H9 (cell line): ENCODE results near the gene SNAI3. TPM values are rescaled to one million over a fixed set of nuclear protein-coding genes. Genes with fewer than 3 reads are reported as not detected.
A peak's percentile ranks its signal among the peaks of the same experiment; 100 is the strongest.

Experiments
- DNase-seq: peaks from one replicate; pipeline ENCODE4 v3.0.0-alpha.2; 2017
- H2AFZ ChIP-seq: one replicate; pipeline ENCODE4 v1.6.1; 2013; ENCODE audit warnings: mild to moderate bottlenecking, low read length, control low read depth, moderate library complexity
- H2AK5ac ChIP-seq: 2 replicates; pipeline ENCODE4 v1.6.1; 2013; ENCODE audit warnings: low read length, control low read depth, mixed read lengths; ENCODE audit not compliant: insufficient read length
- H2BK120ac ChIP-seq: one replicate; pipeline ENCODE4 v1.6.1; 2013; ENCODE audit warnings: low read depth, mild to moderate bottlenecking, low read length, control low read depth, inconsistent platforms; ENCODE audit not compliant: poor library complexity, severe bottlenecking
- H2BK12ac ChIP-seq: 2 replicates; pipeline ENCODE4 v1.6.1; 2013; ENCODE audit warnings: low read length, control low read depth, mixed read lengths, low read depth; ENCODE audit not compliant: insufficient read length
- H2BK15ac ChIP-seq: 2 replicates; pipeline ENCODE4 v1.6.1; 2013; ENCODE audit warnings: low read depth, low read length, control low read depth
- H2BK20ac ChIP-seq: one replicate; pipeline ENCODE4 v1.6.1; 2013; ENCODE audit warnings: low read depth, mild to moderate bottlenecking, low read length, control low read depth, inconsistent platforms; ENCODE audit not compliant: poor library complexity, severe bottlenecking
- H2BK5ac ChIP-seq: 2 replicates; pipeline ENCODE4 v1.6.1; 2013; ENCODE audit warnings: low read length, control low read depth, mixed read lengths; ENCODE audit not compliant: insufficient read length
- H3K14ac ChIP-seq: 2 replicates; pipeline ENCODE4 v1.6.1; 2013; ENCODE audit warnings: low read length, control low read depth; ENCODE audit not compliant: insufficient read depth
- H3K18ac ChIP-seq: 2 replicates; pipeline ENCODE4 v1.6.1; 2013; ENCODE audit warnings: low read depth, mild to moderate bottlenecking, mixed read lengths, low read length, control low read depth; ENCODE audit not compliant: insufficient read length
- H3K23ac ChIP-seq: 2 replicates; pipeline ENCODE4 v1.6.1; 2013; ENCODE audit warnings: low read length, control low read depth, mixed read lengths, low read depth; ENCODE audit not compliant: insufficient read length
- H3K23me2 ChIP-seq: 2 replicates; pipeline ENCODE4 v1.6.1; 2013; ENCODE audit warnings: low read depth, mild to moderate bottlenecking, mixed read lengths, low read length, control low read depth; ENCODE audit not compliant: insufficient read length, poor library complexity, severe bottlenecking
- H3K27ac ChIP-seq: 2 replicates; pipeline ENCODE4 v1.5.1; 2013; ENCODE audit warnings: low read length, control low read depth, mixed read lengths, low read depth; ENCODE audit not compliant: insufficient read length
- H3K27me3 ChIP-seq: 2 replicates; pipeline ENCODE4 v1.6.1; 2013; ENCODE audit warnings: low read length, control low read depth, inconsistent platforms; ENCODE audit not compliant: insufficient read depth
- H3K4ac ChIP-seq: 2 replicates; pipeline ENCODE4 v1.6.1; 2013; ENCODE audit warnings: low read depth, mild to moderate bottlenecking, control low read depth, inconsistent platforms, low read length, moderate library complexity
- H3K4me1 ChIP-seq: 2 replicates; pipeline ENCODE4 v1.6.1; 2013; ENCODE audit warnings: low read length, control low read depth, inconsistent platforms; ENCODE audit not compliant: insufficient read depth
- H3K4me2 ChIP-seq: 2 replicates; pipeline ENCODE4 v1.6.1; 2013; ENCODE audit warnings: low read length, control low read depth, mixed read lengths; ENCODE audit not compliant: insufficient read length, insufficient read depth
- H3K56ac ChIP-seq: 2 replicates; pipeline ENCODE4 v1.6.1; 2013; ENCODE audit warnings: low read depth, mild to moderate bottlenecking, mixed read lengths, low read length, control low read depth; ENCODE audit not compliant: insufficient read length
- H3K79me1 ChIP-seq: 2 replicates; pipeline ENCODE4 v1.6.1; 2013; ENCODE audit warnings: low read depth, mild to moderate bottlenecking, moderate library complexity, low read length, control low read depth, inconsistent platforms; ENCODE audit not compliant: insufficient read depth, poor library complexity, severe bottlenecking
- H3K79me2 ChIP-seq: 2 replicates; pipeline ENCODE4 v1.6.1; 2013; ENCODE audit warnings: low read length, control low read depth, inconsistent platforms; ENCODE audit not compliant: insufficient read depth
- H3K9ac ChIP-seq: 2 replicates; pipeline ENCODE4 v1.6.1; 2013; ENCODE audit warnings: low read length, control low read depth, mixed read lengths; ENCODE audit not compliant: insufficient read length; ENCODE audit errors: extremely low read depth
- H3K9me3 ChIP-seq: one replicate; pipeline ENCODE4 v1.6.1; 2013; ENCODE audit warnings: low read depth, low read length, inconsistent platforms; ENCODE audit not compliant: control insufficient read depth
- H3T11ph ChIP-seq: one replicate; pipeline ENCODE4 v1.6.1; 2013; ENCODE audit warnings: mild to moderate bottlenecking, low read length, control low read depth, inconsistent platforms
- H4K20me1 ChIP-seq: one replicate; pipeline ENCODE4 v1.6.1; 2013; ENCODE audit not compliant: control insufficient read depth, insufficient read length, insufficient read depth
- H4K5ac ChIP-seq: 2 replicates; pipeline ENCODE4 v1.6.1; 2013; ENCODE audit warnings: low read depth, mild to moderate bottlenecking, mixed read lengths, low read length, control low read depth; ENCODE audit not compliant: insufficient read length
- H4K8ac ChIP-seq: replicated peaks from 2 replicates; pipeline ENCODE4 v1.6.1; 2013; ENCODE audit warnings: low read length, control low read depth, mixed read lengths, low read depth; ENCODE audit not compliant: insufficient read length
- H4K91ac ChIP-seq: 2 replicates; pipeline ENCODE4 v1.6.1; 2013; ENCODE audit warnings: low read depth, mild to moderate bottlenecking, moderate library complexity, mixed read lengths, low read length, control low read depth; ENCODE audit not compliant: insufficient read length
- H3K27ac Mint-ChIP-seq, 3 experiments: 2 replicates in 2 of 3; 3 replicates in 1 of 3; pipeline ENCODE4 v1.8.0; 2020 to 2021; ENCODE audit warnings: mixed read lengths in 3 of 3, mild to moderate bottlenecking in 1 of 3, moderate library complexity in 1 of 3
- H3K27me3 Mint-ChIP-seq: 2 replicates; pipeline ENCODE4 v1.8.0; 2021; ENCODE audit warnings: low read depth, mild to moderate bottlenecking, moderate library complexity, mixed read lengths
- H3K36me3 Mint-ChIP-seq, 3 experiments: 2 replicates in 2 of 3; 3 replicates in 1 of 3; pipeline ENCODE4 v1.8.0; 2020 to 2021; ENCODE audit warnings: low read depth in 3 of 3, mixed read lengths in 3 of 3; ENCODE audit not compliant: insufficient read depth in 1 of 3
- H3K4me1 Mint-ChIP-seq, 2 experiments: 2 replicates each; pipeline ENCODE4 v1.8.0; 2020; ENCODE audit warnings: mixed read lengths in 2 of 2
- H3K4me3 Mint-ChIP-seq, 2 experiments: 2 replicates in 1 of 2; 3 replicates in 1 of 2; pipeline ENCODE4 v1.8.0; 2020 to 2021; ENCODE audit warnings: mild to moderate bottlenecking in 2 of 2, mixed read lengths in 2 of 2, moderate library complexity in 1 of 2
- H3K9me3 Mint-ChIP-seq, 2 experiments: 2 replicates in 1 of 2; 3 replicates in 1 of 2; pipeline ENCODE4 v1.8.0; 2020; ENCODE audit warnings: mild to moderate bottlenecking in 2 of 2, mixed read lengths in 2 of 2, moderate library complexity in 1 of 2
- WGBS: extraction: QIAGEN DNeasy Blood & Tissue Kit; methylation state at CpG from one replicate; pipeline ENCODE4 v1.1.7; 2013; ENCODE audit warnings: missing lambda C conversion rate, low lambda C conversion rate, mixed read lengths; ENCODE audit not compliant: insufficient read length; ENCODE audit errors: extremely low coverage; 5-methylcytosine and 5-hydroxymethylcytosine counted together
- total RNA-seq: library from RNA; stranded (reverse); gene quantifications from 2 replicates; pipeline ENCODE4 v1.2.1, GENCODE V29; 2021
- TF ChIP-seq, protein P1 (sequence below): fragments of 200-600 bp; sonication (generic); conservative IDR thresholded peaks from 3 replicates; pipeline ENCODE4 v1.8.0; 2021; ENCODE audit warnings: antibody characterized with exemption, mild to moderate bottlenecking

SNAI3 gene
- total RNA-seq, 1 experiment from 2014 or later = 3.2 TPM

DNA sequence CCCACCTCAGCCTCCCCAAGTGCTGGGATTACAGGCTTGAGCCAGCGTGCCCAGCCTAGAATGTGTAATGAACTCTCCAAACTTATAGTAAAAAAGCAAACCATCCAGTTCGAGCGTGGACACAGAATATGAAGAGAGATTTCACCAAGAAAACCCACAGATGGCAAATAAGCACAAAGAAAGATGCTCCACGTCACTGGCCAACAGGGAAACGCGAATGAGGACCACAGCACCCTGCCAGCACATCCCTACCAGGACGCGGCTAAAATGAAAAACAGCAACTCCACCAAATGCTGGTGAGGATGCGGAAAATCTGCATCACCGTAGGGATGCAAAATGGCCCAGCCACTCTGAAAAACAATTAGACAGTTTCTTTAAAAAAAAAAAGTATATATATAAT is 24.8 kb downstream of the SNAI3 start:
- H3K27ac ChIP-seq = no peak overlapping the region
- H3T11ph ChIP-seq = no peak overlapping the region
- H3K9ac ChIP-seq = peak overlapping the region; percentile 5
- H3K79me1 ChIP-seq = peaks cover 3% of the 10 kb centered on the region
- TF ChIP-seq, protein P1, sequence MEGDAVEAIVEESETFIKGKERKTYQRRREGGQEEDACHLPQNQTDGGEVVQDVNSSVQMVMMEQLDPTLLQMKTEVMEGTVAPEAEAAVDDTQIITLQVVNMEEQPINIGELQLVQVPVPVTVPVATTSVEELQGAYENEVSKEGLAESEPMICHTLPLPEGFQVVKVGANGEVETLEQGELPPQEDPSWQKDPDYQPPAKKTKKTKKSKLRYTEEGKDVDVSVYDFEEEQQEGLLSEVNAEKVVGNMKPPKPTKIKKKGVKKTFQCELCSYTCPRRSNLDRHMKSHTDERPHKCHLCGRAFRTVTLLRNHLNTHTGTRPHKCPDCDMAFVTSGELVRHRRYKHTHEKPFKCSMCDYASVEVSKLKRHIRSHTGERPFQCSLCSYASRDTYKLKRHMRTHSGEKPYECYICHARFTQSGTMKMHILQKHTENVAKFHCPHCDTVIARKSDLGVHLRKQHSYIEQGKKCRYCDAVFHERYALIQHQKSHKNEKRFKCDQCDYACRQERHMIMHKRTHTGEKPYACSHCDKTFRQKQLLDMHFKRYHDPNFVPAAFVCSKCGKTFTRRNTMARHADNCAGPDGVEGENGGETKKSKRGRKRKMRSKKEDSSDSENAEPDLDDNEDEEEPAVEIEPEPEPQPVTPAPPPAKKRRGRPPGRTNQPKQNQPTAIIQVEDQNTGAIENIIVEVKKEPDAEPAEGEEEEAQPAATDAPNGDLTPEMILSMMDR = no peak
- no peak overlapping the region for H2BK12ac ChIP-seq
- no peak for DNase-seq
- H3K27me3 Mint-ChIP-seq = no peaks in the 10 kb centered on the region; the same call in 1 of the 2 replicates
- H3K23ac ChIP-seq = no peak overlapping the region
- H3K4me1 Mint-ChIP-seq = peaks cover 11 to 22% of the 10 kb centered on the region in 2 experiments
- H4K5ac ChIP-seq = no peak overlapping the region
- no peak overlapping the region for H3K4ac ChIP-seq
- H3K9me3 ChIP-seq = no peaks in the 10 kb centered on the region
- no peak overlapping the region for H2BK20ac ChIP-seq
- peak overlapping the region; percentile 77 for H3K4me2 ChIP-seq
- H2AFZ ChIP-seq = no peak overlapping the region
- peaks cover 11% of the 10 kb centered on the region for H3K23me2 ChIP-seq
- H2BK5ac ChIP-seq = no peak overlapping the region
- H3K18ac ChIP-seq = no peak overlapping the region
- no peaks in the 10 kb centered on the region for H3K27me3 ChIP-seq
- no peak overlapping the region for H2AK5ac ChIP-seq
- no peak overlapping the region for H3K56ac ChIP-seq
- H2BK120ac ChIP-seq = no peak overlapping the region
- H2BK15ac ChIP-seq = no peak overlapping the region
- H3K14ac ChIP-seq = no peak overlapping the region
- no peaks in the 10 kb centered on the region for H3K9me3 Mint-ChIP-seq
- peak overlapping the region; percentile 13 to 72; a peak in 4 of 5 replicates for H3K4me3 Mint-ChIP-seq
- H4K20me1 ChIP-seq = no peaks in the 10 kb centered on the region
- peaks cover 22% of the 10 kb centered on the region; the same call in 1 of the 2 replicates for H3K79me2 ChIP-seq
- H4K91ac ChIP-seq = no peak overlapping the region
- H3K36me3 Mint-ChIP-seq = peaks cover 5 to 16% (median 16%) of the 10 kb centered on the region in 3 experiments
- no peak overlapping the region; a peak in 1 of 7 replicates for H3K27ac Mint-ChIP-seq
- no CpG with 5 or more reads among the region's 10 CpGs for WGBS
- no peak overlapping the region for H4K8ac ChIP-seq
- H3K4me1 ChIP-seq = peaks cover 3% of the 10 kb centered on the region; the same call in 1 of the 2 replicates
